Measurements from ENCODE around the gene KCNMA1.

Gene KCNMA1

DNA sequence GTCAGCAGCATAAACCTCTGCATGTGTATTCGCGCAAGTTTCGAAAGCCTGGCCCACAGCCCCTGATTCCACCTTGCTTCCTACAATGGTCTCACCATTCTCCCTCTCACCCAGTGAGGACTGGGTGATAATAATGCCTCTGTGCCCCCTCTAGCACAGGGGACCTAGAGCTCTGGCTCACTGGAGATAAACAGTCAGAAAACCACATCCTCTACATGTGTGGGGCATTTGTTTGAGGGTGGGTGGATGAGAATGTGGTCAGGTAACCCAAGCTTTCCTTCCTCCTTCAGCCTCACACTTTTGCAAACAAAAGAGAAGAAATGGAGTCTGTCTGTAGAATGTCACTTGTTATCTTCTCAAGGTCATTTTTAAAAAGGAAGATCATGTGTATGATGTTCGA, 373.5 kb downstream of the KCNMA1 start:
- Histone ChIP-seq H3K4me2 (ENCODE audit: insufficient read depth, low read length, poor library complexity, severe bottlenecking) (no peak overlapping the region), H2AFZ (ENCODE audit: low read length) (no peak overlapping the region), H2BK120ac (ENCODE audit: low read depth, low read length) (no peak overlapping the region), H3K27ac (replicated peaks; ENCODE audit: low read length) (no peak overlapping the region), H3K9me3 (replicated peaks in 1 of 2; ENCODE audit: control insufficient read depth in 2 of 2, insufficient read depth in 1 of 2, low read depth in 1 of 2, low read length in 2 of 2) (no peaks in the 10 kb centered on the region), H3K79me1 (ENCODE audit: low read depth, low read length) (no peaks in the 10 kb centered on the region), H4K91ac (ENCODE audit: low read depth, low read length, poor library complexity) (no peak overlapping the region), H3K18ac (ENCODE audit: low read length) (no peak overlapping the region), H3K23ac (ENCODE audit: low read depth, low read length, poor library complexity) (no peak overlapping the region), H2AK5ac (ENCODE audit: low read depth, low read length) (no peak overlapping the region), H3K4me1 (ENCODE audit: control insufficient read depth in 2 of 2, insufficient read depth in 1 of 2, low read depth in 1 of 2, low read length in 2 of 2) (peaks cover 0 to 11% of the 10 kb centered on the region in 2 donors), H3K27me3 (ENCODE audit: control insufficient read depth in 3 of 3, insufficient read depth in 3 of 3, low read depth in 1 of 3, low read length in 3 of 3) (no peaks in the 10 kb centered on the region), H2BK15ac (ENCODE audit: low read length) (no peak overlapping the region), H2BK5ac (ENCODE audit: low read length) (no peak overlapping the region), H3K9ac (ENCODE audit: low read depth, low read length, poor library complexity) (no peak overlapping the region), H4K8ac (ENCODE audit: low read depth, low read length) (no peak overlapping the region), H3K4ac (ENCODE audit: low read length) (no peak overlapping the region), H3K36me3 (replicated peaks in 1 of 2; ENCODE audit: control insufficient read depth in 2 of 2, insufficient read depth in 2 of 2, low read length in 2 of 2) (no peaks in the 10 kb centered on the region), H2BK12ac (ENCODE audit: low read length) (no peak overlapping the region), H3K4me3 (ENCODE audit: low read length in 2 of 2) (no peak overlapping the region), H3K14ac (ENCODE audit: low read length) (no peak overlapping the region)
- no peak for DNase-seq (ENCODE audit: low spot score)
- WGBS, 2 donors (ENCODE audit: extremely low coverage in 2 of 2, insufficient read length in 2 of 2, insufficient replicate concordance in 1 of 2): no CpG with 5 or more reads among the region's 4 CpGs

GRCh38 chr10:77263700-77264099, 373.9 kb downstream of the KCNMA1 start:
- no peak overlapping the region for H3K18ac ChIP-seq (ENCODE audit: low read length)
- H2BK12ac ChIP-seq (ENCODE audit: low read length): no peak overlapping the region
- H3K4me2 ChIP-seq (ENCODE audit: insufficient read depth, low read length, poor library complexity, severe bottlenecking): no peak overlapping the region
- H2AFZ ChIP-seq (ENCODE audit: low read length): no peak overlapping the region
- no peaks in the 10 kb centered on the region for H3K79me1 ChIP-seq (ENCODE audit: low read depth, low read length)
- no peak overlapping the region for H2BK15ac ChIP-seq (ENCODE audit: low read length)
- DNase-seq (ENCODE audit: low spot score): no peak
- no peak overlapping the region for H3K4ac ChIP-seq (ENCODE audit: low read length)
- no peak overlapping the region for H3K9ac ChIP-seq (ENCODE audit: low read depth, low read length, poor library complexity)
- no peak overlapping the region for H3K27ac ChIP-seq (replicated peaks; ENCODE audit: low read length)
- no peak overlapping the region for H3K23ac ChIP-seq (ENCODE audit: low read depth, low read length, poor library complexity)
- H3K36me3 ChIP-seq (replicated peaks in 1 of 2; ENCODE audit: control insufficient read depth in 2 of 2, insufficient read depth in 2 of 2, low read length in 2 of 2): no peaks in the 10 kb centered on the region
- H4K91ac ChIP-seq (ENCODE audit: low read depth, low read length, poor library complexity): no peak overlapping the region
- peaks cover 0 to 9% of the 10 kb centered on the region in 2 donors for H3K4me1 ChIP-seq (ENCODE audit: control insufficient read depth in 2 of 2, insufficient read depth in 1 of 2, low read depth in 1 of 2, low read length in 2 of 2)
- H3K9me3 ChIP-seq (replicated peaks in 1 of 2; ENCODE audit: control insufficient read depth in 2 of 2, insufficient read depth in 1 of 2, low read depth in 1 of 2, low read length in 2 of 2): no peaks in the 10 kb centered on the region
- H3K4me3 ChIP-seq (ENCODE audit: low read length in 2 of 2): no peak overlapping the region
- H2AK5ac ChIP-seq (ENCODE audit: low read depth, low read length): no peak overlapping the region
- WGBS, 2 donors (ENCODE audit: extremely low coverage in 2 of 2, insufficient read length in 2 of 2, insufficient replicate concordance in 1 of 2): no CpG with 5 or more reads among the region's 4 CpGs
- no peak overlapping the region for H3K14ac ChIP-seq (ENCODE audit: low read length)
- H2BK120ac ChIP-seq (ENCODE audit: low read depth, low read length): no peak overlapping the region
- no peak overlapping the region for H2BK5ac ChIP-seq (ENCODE audit: low read length)
- no peak overlapping the region for H4K8ac ChIP-seq (ENCODE audit: low read depth, low read length)
- H3K27me3 ChIP-seq (ENCODE audit: control insufficient read depth in 3 of 3, insufficient read depth in 3 of 3, low read depth in 1 of 3, low read length in 3 of 3): no peaks in the 10 kb centered on the region

- no peak overlapping the region for H2BK12ac ChIP-seq (ENCODE audit: low read length)
- no peak overlapping the region for H3K9ac ChIP-seq (ENCODE audit: low read depth, low read length, poor library complexity)
- no peak overlapping the region for H2AFZ ChIP-seq (ENCODE audit: low read length)
- WGBS, 2 donors (ENCODE audit: extremely low coverage in 2 of 2, insufficient read length in 2 of 2, insufficient replicate concordance in 1 of 2): no CpG with 5 or more reads among the region's 3 CpGs
- H3K4me3 ChIP-seq (ENCODE audit: low read length in 2 of 2): no peak overlapping the region
- H3K4me2 ChIP-seq (ENCODE audit: insufficient read depth, low read length, poor library complexity, severe bottlenecking): no peak overlapping the region
- no peaks in the 10 kb centered on the region for H3K36me3 ChIP-seq (replicated peaks in 1 of 2; ENCODE audit: control insufficient read depth in 2 of 2, insufficient read depth in 2 of 2, low read length in 2 of 2)
- no peak overlapping the region for H4K8ac ChIP-seq (ENCODE audit: low read depth, low read length)
- H3K4ac ChIP-seq (ENCODE audit: low read length): no peak overlapping the region
- H3K27ac ChIP-seq (replicated peaks; ENCODE audit: low read length): no peak overlapping the region
- H2BK15ac ChIP-seq (ENCODE audit: low read length): no peak overlapping the region
- no peaks in the 10 kb centered on the region for H3K9me3 ChIP-seq (replicated peaks in 1 of 2; ENCODE audit: control insufficient read depth in 2 of 2, insufficient read depth in 1 of 2, low read depth in 1 of 2, low read length in 2 of 2)
- DNase-seq (ENCODE audit: low spot score): no peak
- H3K18ac ChIP-seq (ENCODE audit: low read length): no peak overlapping the region
- no peak overlapping the region for H2BK120ac ChIP-seq (ENCODE audit: low read depth, low read length)
- H2AK5ac ChIP-seq (ENCODE audit: low read depth, low read length): no peak overlapping the region
- no peaks in the 10 kb centered on the region for H3K79me1 ChIP-seq (ENCODE audit: low read depth, low read length)
- no peak overlapping the region for H3K14ac ChIP-seq (ENCODE audit: low read length)
- H3K4me1 ChIP-seq (ENCODE audit: control insufficient read depth in 2 of 2, insufficient read depth in 1 of 2, low read depth in 1 of 2, low read length in 2 of 2): peaks cover 0 to 2% of the 10 kb centered on the region in 2 donors
- no peak overlapping the region for H2BK5ac ChIP-seq (ENCODE audit: low read length)
- H3K23ac ChIP-seq (ENCODE audit: low read depth, low read length, poor library complexity): no peak overlapping the region
- no peak overlapping the region for H4K91ac ChIP-seq (ENCODE audit: low read depth, low read length, poor library complexity)
- H3K27me3 ChIP-seq (ENCODE audit: control insufficient read depth in 3 of 3, insufficient read depth in 3 of 3, low read depth in 1 of 3, low read length in 3 of 3): no peaks in the 10 kb centered on the region
These were observed 376.5 kb downstream of the KCNMA1 start for GRCh38 chr10:77261146-77261545.

DNA sequence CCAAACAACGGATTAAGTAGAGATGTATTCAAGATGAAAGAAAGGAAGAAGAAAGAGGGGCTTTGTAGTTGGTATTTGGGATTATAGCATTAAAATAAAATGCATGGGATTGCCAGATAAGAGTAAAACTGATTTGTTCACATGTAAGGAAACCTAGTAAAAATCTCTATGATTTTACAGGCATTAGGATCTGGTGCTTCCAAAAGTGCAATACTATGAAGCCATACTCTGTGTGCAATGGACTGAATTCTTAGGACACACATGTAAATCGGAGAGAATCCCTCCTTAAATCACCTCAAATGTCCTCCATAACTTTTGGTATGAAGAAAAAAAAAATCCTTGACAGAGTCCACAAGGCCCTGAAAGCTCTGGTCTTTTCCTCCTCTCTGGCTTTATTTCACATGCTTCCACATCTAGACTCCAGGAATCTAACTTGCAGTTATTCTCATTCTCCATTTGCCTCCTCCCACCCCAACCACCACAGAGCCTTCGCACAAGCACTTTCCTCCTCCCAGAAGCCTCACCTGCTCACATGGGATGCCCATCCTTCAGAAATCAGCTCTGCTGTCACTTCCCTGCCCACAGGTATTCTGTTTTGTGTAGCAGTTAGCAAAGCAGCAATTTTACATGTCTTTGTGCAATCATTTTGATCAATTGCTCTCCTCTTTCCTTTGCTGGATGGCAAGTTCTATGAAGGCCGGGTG, 378.3 kb downstream of the KCNMA1 start:
- Histone ChIP-seq H3K4ac (ENCODE audit: low read length) (no peak overlapping the region), H3K23ac (ENCODE audit: low read depth, low read length, poor library complexity) (no peak overlapping the region), H3K4me1 (ENCODE audit: control insufficient read depth in 2 of 2, insufficient read depth in 1 of 2, low read depth in 1 of 2, low read length in 2 of 2) (peaks cover 0 to 5% of the 10 kb centered on the region in 2 donors), H3K27ac (replicated peaks; ENCODE audit: low read length) (no peak overlapping the region), H3K36me3 (replicated peaks in 1 of 2; ENCODE audit: control insufficient read depth in 2 of 2, insufficient read depth in 2 of 2, low read length in 2 of 2) (no peaks in the 10 kb centered on the region), H3K18ac (ENCODE audit: low read length) (no peak overlapping the region), H4K8ac (ENCODE audit: low read depth, low read length) (no peak overlapping the region), H3K9me3 (replicated peaks in 1 of 2; ENCODE audit: control insufficient read depth in 2 of 2, insufficient read depth in 1 of 2, low read depth in 1 of 2, low read length in 2 of 2) (no peaks in the 10 kb centered on the region), H2BK5ac (ENCODE audit: low read length) (no peak overlapping the region), H2BK15ac (ENCODE audit: low read length) (no peak overlapping the region), H2BK120ac (ENCODE audit: low read depth, low read length) (no peak overlapping the region), H2BK12ac (ENCODE audit: low read length) (no peak overlapping the region), H3K9ac (ENCODE audit: low read depth, low read length, poor library complexity) (no peak overlapping the region), H3K14ac (ENCODE audit: low read length) (no peak overlapping the region), H3K79me1 (ENCODE audit: low read depth, low read length) (no peaks in the 10 kb centered on the region), H2AFZ (ENCODE audit: low read length) (no peak overlapping the region), H2AK5ac (ENCODE audit: low read depth, low read length) (no peak overlapping the region), H3K4me3 (ENCODE audit: low read length in 2 of 2) (no peak overlapping the region), H3K27me3 (ENCODE audit: control insufficient read depth in 3 of 3, insufficient read depth in 3 of 3, low read depth in 1 of 3, low read length in 3 of 3) (no peaks in the 10 kb centered on the region), H3K4me2 (ENCODE audit: insufficient read depth, low read length, poor library complexity, severe bottlenecking) (no peak overlapping the region), H4K91ac (ENCODE audit: low read depth, low read length, poor library complexity) (no peak overlapping the region)
- no peak for DNase-seq (ENCODE audit: low spot score)
- WGBS, 2 donors (ENCODE audit: extremely low coverage in 2 of 2, insufficient read length in 2 of 2, insufficient replicate concordance in 1 of 2): no CpG with 5 or more reads among the region's 4 CpGs

All from neuronal stem cell (in vitro differentiated cells).